GM23338 (cell line): ENCODE results near the gene ANKRD13C. TPM values are rescaled to one million over a fixed set of nuclear protein-coding genes. Genes with fewer than 3 reads are reported as not detected.
A peak's percentile ranks its signal among the peaks of the same experiment; 100 is the strongest.

Source experiments
- ATAC-seq: fragments of 200-7000 bp; cut with Tn5 transposase; 3 replicates; pipeline ENCODE4 v1.9.1; 2020
- DNase-seq: peaks from one replicate; pipeline ENCODE4 v3.0.0-alpha.2; 2015; ENCODE audit warnings: low spot score
- H2AFZ ChIP-seq: fragments of 200-600 bp; sonication (generic); 2 replicates; pipeline ENCODE4 v1.8.0; 2016; ENCODE audit warnings: antibody characterized with exemption, mild to moderate bottlenecking, moderate library complexity
- H3F3A ChIP-seq: fragments of 200-600 bp; sonication (generic); replicated peaks from 2 replicates; pipeline ENCODE4 v1.8.0; 2017; ENCODE audit warnings: antibody characterized with exemption, mixed run types, low read depth
- H3K27ac ChIP-seq: fragments of 200-600 bp; sonication (generic); 2 replicates; pipeline ENCODE4 v1.6.1; 2016; ENCODE audit warnings: low read depth
- H3K27me3 ChIP-seq: fragments of 200-600 bp; sonication (generic); 2 replicates; pipeline ENCODE4 v1.8.0; 2016; ENCODE audit warnings: mild to moderate bottlenecking, mixed run types, moderate library complexity; ENCODE audit not compliant: insufficient read depth
- H3K36me3 ChIP-seq: fragments of 200-600 bp; sonication (generic); 2 replicates; pipeline ENCODE4 v1.8.0; 2016; ENCODE audit warnings: mild to moderate bottlenecking; ENCODE audit not compliant: insufficient read depth
- H3K4me1 ChIP-seq: fragments of 200-600 bp; sonication (generic); 2 replicates; pipeline ENCODE4 v1.8.0; 2016; ENCODE audit warnings: mild to moderate bottlenecking, moderate library complexity; ENCODE audit not compliant: insufficient read depth
- H3K4me2 ChIP-seq: fragments of 200-600 bp; sonication (generic); 2 replicates; pipeline ENCODE4 v1.7.1; 2017; ENCODE audit warnings: mixed run types
- H3K4me3 ChIP-seq: fragments of 200-600 bp; sonication (generic); 2 replicates; pipeline ENCODE4 v1.6.1; 2016; ENCODE audit warnings: mixed run types
- H3K79me2 ChIP-seq: fragments of 200-600 bp; sonication (generic); replicated peaks from 2 replicates; pipeline ENCODE4 v1.8.0; 2017; ENCODE audit warnings: mild to moderate bottlenecking; ENCODE audit not compliant: insufficient read depth
- H3K9me2 ChIP-seq: fragments of 200-600 bp; sonication (generic); 2 replicates; pipeline ENCODE4 v1.8.0; 2017; ENCODE audit not compliant: insufficient read depth
- H4K20me1 ChIP-seq: fragments of 200-600 bp; sonication (generic); replicated peaks from 2 replicates; pipeline ENCODE4 v1.8.0; 2017; ENCODE audit warnings: mild to moderate bottlenecking; ENCODE audit not compliant: insufficient read depth
- H3K27ac Mint-ChIP-seq: 2 replicates; pipeline ENCODE4 v1.8.0; 2020; ENCODE audit warnings: inconsistent platforms, mild to moderate bottlenecking, moderate library complexity, mixed read lengths
- H3K27me3 Mint-ChIP-seq: 3 replicates; pipeline ENCODE4 v1.8.0; 2022; ENCODE audit warnings: low read depth, mild to moderate bottlenecking, moderate library complexity, mixed read lengths, inconsistent platforms; ENCODE audit not compliant: insufficient read depth, poor library complexity
- H3K36me3 Mint-ChIP-seq: 3 replicates; pipeline ENCODE4 v1.8.0; 2021; ENCODE audit warnings: low read depth, mild to moderate bottlenecking, inconsistent platforms, moderate library complexity, mixed read lengths
- H3K4me1 Mint-ChIP-seq: 3 replicates; pipeline ENCODE4 v1.8.0; 2020; ENCODE audit warnings: mild to moderate bottlenecking, inconsistent platforms, mixed read lengths
- H3K4me3 Mint-ChIP-seq: 3 replicates; pipeline ENCODE4 v1.8.0; 2021; ENCODE audit warnings: moderate library complexity, mild to moderate bottlenecking, inconsistent platforms, mixed read lengths
- H3K9me3 Mint-ChIP-seq: 3 replicates; pipeline ENCODE4 v1.8.0; 2020; ENCODE audit warnings: moderate library complexity, mild to moderate bottlenecking, inconsistent platforms, mixed read lengths
- CREB1 ChIP-seq: fragments of 250-450 bp; sonication (Bioruptor Pico); IDR thresholded peaks from 2 replicates; pipeline ENCODE4 v1.5.0; 2020; ENCODE audit warnings: low read depth, mild to moderate bottlenecking, moderate library complexity
- CTCF ChIP-seq, 2 experiments: fragments of 200-600 bp in 1 of 2; sonication (generic) in 1 of 2; conservative IDR thresholded peaks; 2 replicates each; pipeline versions ENCODE4 v1.5.1 to v1.6.1; 2016 to 2017; ENCODE audit warnings: antibody characterized with exemption in 2 of 2, low read depth in 2 of 2, mild to moderate bottlenecking in 2 of 2, moderate library complexity in 1 of 2
- EZH2 ChIP-seq: fragments of 200-600 bp; sonication (generic); IDR thresholded peaks from one replicate; pipeline ENCODE4 v1.8.0; 2017; ENCODE audit warnings: antibody characterized with exemption, mild to moderate bottlenecking, low read depth; ENCODE audit not compliant: unreplicated experiment
- EZH2phosphoT487 ChIP-seq: fragments of 200-600 bp; sonication (generic); IDR thresholded peaks from one replicate; pipeline ENCODE4 v1.8.1; 2018; ENCODE audit warnings: antibody characterized with exemption; ENCODE audit not compliant: unreplicated experiment
- JUNB ChIP-seq: IDR thresholded peaks from one replicate; pipeline ENCODE4 v1.6.1; 2016; ENCODE audit warnings: antibody characterized with exemption; ENCODE audit not compliant: unreplicated experiment
- NANOG ChIP-seq: IDR thresholded peaks from 2 replicates; pipeline ENCODE4 v1.6.1; 2016; ENCODE audit warnings: antibody characterized with exemption, borderline replicate concordance
- POLR2AphosphoS5 ChIP-seq: IDR thresholded peaks from 2 replicates; pipeline ENCODE4 v1.6.1; 2016; ENCODE audit warnings: antibody characterized with exemption, low read depth
- REST ChIP-seq: IDR thresholded peaks from one replicate; pipeline ENCODE4 v1.6.1; 2018; ENCODE audit warnings: antibody characterized with exemption; ENCODE audit not compliant: unreplicated experiment
- STAT1 ChIP-seq: IDR thresholded peaks from one replicate; pipeline ENCODE4 v1.6.1; 2016; ENCODE audit warnings: antibody characterized with exemption; ENCODE audit not compliant: unreplicated experiment
- polyA plus RNA-seq: library from polyadenylated mRNA; unstranded; fragments of >200 nt; fragmentation: Nextera tagmentation; extraction: Ambion mirVana; gene quantifications from 2 replicates; pipeline ENCODE4 v1.2.1, GENCODE V29; 2016
- total RNA-seq: library from RNA; depleted of rRNA; stranded (reverse); fragments of >200 nt; shearing (Covaris generic); gene quantifications from 2 replicates; pipeline ENCODE4 v1.2.3, GENCODE V29; 2014

ANKRD13C gene
- total and polyA plus RNA-seq, 2 experiments from 2014 or later, result 12.3 to 32.5 TPM

GRCh38 chr1:70227439-70227838, 127.1 kb downstream of the ANKRD13C start:
- peaks cover 6% of the 10 kb centered on the region; the same call in 1 of the 2 replicates for H3K4me1 ChIP-seq
- H3K79me2 ChIP-seq, result peaks cover 79% of the 10 kb centered on the region
- H3K36me3 ChIP-seq, result peaks cover 48% of the 10 kb centered on the region
- no peaks in the 10 kb centered on the region for H3K27me3 ChIP-seq
- H3K27ac ChIP-seq, result no peak overlapping the region
- Mint-ChIP-seq H3K9me3 (no peaks in the 10 kb centered on the region), H3K36me3 (peaks cover 74% of the 10 kb centered on the region), H3K27ac (no peak overlapping the region), H3K27me3 (no peaks in the 10 kb centered on the region), H3K4me3 (no peak overlapping the region), H3K4me1 (peaks cover 27% of the 10 kb centered on the region; the same call in 2 of the 3 replicates)
- H3F3A ChIP-seq, result no peaks in the 10 kb centered on the region
- H4K20me1 ChIP-seq, result peaks cover 8% of the 10 kb centered on the region
- no peaks in the 10 kb centered on the region for H3K9me2 ChIP-seq
- H3K4me2 ChIP-seq, result no peak overlapping the region
- ATAC-seq (no peak), DNase-seq (no peak)
- H3K4me3 ChIP-seq, result no peak overlapping the region
- TF ChIP-seq EZH2phosphoT487 (no peak), NANOG (no peak), STAT1 (no peak)
- no peak overlapping the region for H2AFZ ChIP-seq

GRCh38 chr1:70224954-70225353, 129.6 kb downstream of the ANKRD13C start:
- no peaks in the 10 kb centered on the region for H3K9me3 Mint-ChIP-seq
- ATAC-seq (no peak), DNase-seq (no peak)
- TF ChIP-seq CTCF (conservative IDR thresholded peaks at IDR 0.05; ENCODE audit: low read depth in 2 of 2) (no peak), JUNB (no peak), POLR2AphosphoS5 (no peak)
- Histone ChIP-seq H3K36me3 (peaks cover 31% of the 10 kb centered on the region), H3K27me3 (no peaks in the 10 kb centered on the region), H4K20me1 (peaks cover 8% of the 10 kb centered on the region), H3K4me1 (peaks cover 8% of the 10 kb centered on the region; the same call in 1 of the 2 replicates), H3F3A (peaks cover 2% of the 10 kb centered on the region; the same call in 1 of the 2 replicates), H3K27ac (no peak overlapping the region), H3K9me2 (no peaks in the 10 kb centered on the region), H3K4me3 (no peak overlapping the region), H3K79me2 (peaks cover 86% of the 10 kb centered on the region), H2AFZ (no peak overlapping the region), H3K4me2 (no peak overlapping the region)
- peaks cover 59% of the 10 kb centered on the region for H3K36me3 Mint-ChIP-seq
- H3K4me1 Mint-ChIP-seq, result peaks cover 31% of the 10 kb centered on the region; the same call in 2 of the 3 replicates
- H3K27ac Mint-ChIP-seq, result 0 out of 2 replicates have a peak overlapping the region, but pooled peaks have one; percentile 46
- no peak overlapping the region for H3K4me3 Mint-ChIP-seq
- H3K27me3 Mint-ChIP-seq, result peaks cover 4% of the 10 kb centered on the region

DNA sequence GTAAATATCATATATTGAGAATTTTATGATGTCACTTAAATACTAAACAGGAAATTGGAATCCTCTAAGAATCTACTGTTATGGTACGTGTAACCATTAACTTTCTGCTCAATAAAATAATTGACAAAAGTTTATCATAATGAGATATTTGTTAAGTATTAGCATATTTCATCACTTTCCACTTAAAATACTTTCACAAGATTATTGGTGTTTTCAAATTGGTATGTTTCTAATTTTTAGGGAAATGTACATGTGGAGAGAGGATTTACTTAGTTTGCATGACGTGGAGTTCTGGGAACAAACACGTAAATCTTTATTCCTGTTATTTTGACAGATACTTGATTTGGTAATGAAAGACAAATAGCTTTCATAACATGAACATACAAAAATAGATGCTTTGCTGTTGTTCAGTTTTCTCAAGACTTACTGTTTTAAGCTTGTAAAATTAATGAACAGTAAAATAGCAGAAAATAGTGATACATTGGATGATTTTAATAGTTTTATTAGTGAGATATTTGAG, 131.7 kb downstream of the ANKRD13C start:
- no peak overlapping the region for H3K27ac ChIP-seq
- peaks cover 31% of the 10 kb centered on the region; the same call in 2 of the 3 replicates for H3K4me1 Mint-ChIP-seq

More for the DNA sequence above, 131.7 kb downstream of the ANKRD13C start:
- no peaks in the 10 kb centered on the region for H3K9me3 Mint-ChIP-seq
- no peak overlapping the region for H3K27ac Mint-ChIP-seq
- Histone ChIP-seq H3K27me3 (no peaks in the 10 kb centered on the region), H2AFZ (no peak overlapping the region), H3K9me2 (no peaks in the 10 kb centered on the region), H3K4me3 (peak overlapping the region; percentile 81), H3K79me2 (peaks cover 87% of the 10 kb centered on the region), H3K4me2 (peak overlapping the region; percentile 90), H4K20me1 (peaks cover 8% of the 10 kb centered on the region), H3K4me1 (peaks cover 8% of the 10 kb centered on the region; the same call in 1 of the 2 replicates), H3K36me3 (peaks cover 9% of the 10 kb centered on the region; the same call in 1 of the 2 replicates), H3F3A (peaks cover 2% of the 10 kb centered on the region; the same call in 1 of the 2 replicates)
- peaks cover 4% of the 10 kb centered on the region for H3K27me3 Mint-ChIP-seq
- DNase-seq (no peak), ATAC-seq (no peak)
- peaks cover 45% of the 10 kb centered on the region for H3K36me3 Mint-ChIP-seq
- peak overlapping the region; percentile 95 for H3K4me3 Mint-ChIP-seq
- no peak for TF ChIP-seq EZH2
- TF ChIP-seq CREB1 (CRISPR knock-in tag), result no peak
- TF ChIP-seq REST, result no peak
- no peak for TF ChIP-seq NANOG
- TF ChIP-seq JUNB, result no peak
